ENCODE measurements around the gene GNG4.
"Not testable (repeated sequence)": the region's sequence is repeated elsewhere in the genome, so short reads cannot be mapped to it uniquely, and the experiment has no call there.

The GNG4 gene

GRCh38 chr1:235579891-235580290, 69.7 kb downstream of the GNG4 start:
- DNase-seq: no peak

- DNase-seq: no peak
Observed at GRCh38 chr1:235575597-235575996, 74.0 kb downstream of the GNG4 start.

DNA sequence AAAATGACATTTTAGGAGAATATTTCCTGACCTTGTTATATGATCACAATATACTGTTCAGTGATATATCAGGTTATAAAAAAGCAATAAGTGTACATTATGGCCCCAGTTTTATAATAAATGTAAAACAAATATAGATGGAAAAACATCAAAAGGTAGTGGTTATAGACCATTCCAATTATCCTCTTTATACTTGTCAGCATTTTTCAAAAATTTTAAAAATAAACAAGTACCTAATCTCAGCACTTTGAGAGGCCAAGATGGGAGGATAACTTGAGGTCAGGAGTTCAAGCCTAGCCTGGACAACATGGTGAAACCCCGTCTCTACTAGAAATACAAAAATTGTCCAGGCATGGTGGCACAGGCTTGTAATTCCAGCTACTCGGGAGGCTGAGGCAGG, 75.7 kb downstream of the GNG4 start:
- no peak for DNase-seq

DNA sequence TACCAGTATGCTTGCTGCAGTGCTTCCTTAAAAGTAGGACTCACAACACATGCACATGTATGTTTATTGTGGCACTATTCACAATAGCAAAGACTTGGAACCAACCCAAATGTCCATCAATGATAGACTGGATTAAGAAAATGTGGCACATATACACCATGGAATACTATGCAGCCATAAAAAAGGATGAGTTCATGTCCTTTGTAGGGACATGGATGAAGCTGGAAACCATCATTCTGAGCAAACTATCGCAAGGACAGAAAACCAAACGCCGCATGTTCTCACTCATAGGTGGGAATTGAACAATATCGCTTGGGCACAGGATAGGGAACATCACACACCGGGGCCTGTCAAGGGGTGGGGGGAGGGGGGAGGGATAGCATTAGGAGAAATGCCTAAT, 76.6 kb downstream of the GNG4 start:
- DNase-seq: not testable (repeated sequence)

GRCh38 chr1:235571482-235571881, 78.1 kb downstream of the GNG4 start:
- DNase-seq: no peak

DNA sequence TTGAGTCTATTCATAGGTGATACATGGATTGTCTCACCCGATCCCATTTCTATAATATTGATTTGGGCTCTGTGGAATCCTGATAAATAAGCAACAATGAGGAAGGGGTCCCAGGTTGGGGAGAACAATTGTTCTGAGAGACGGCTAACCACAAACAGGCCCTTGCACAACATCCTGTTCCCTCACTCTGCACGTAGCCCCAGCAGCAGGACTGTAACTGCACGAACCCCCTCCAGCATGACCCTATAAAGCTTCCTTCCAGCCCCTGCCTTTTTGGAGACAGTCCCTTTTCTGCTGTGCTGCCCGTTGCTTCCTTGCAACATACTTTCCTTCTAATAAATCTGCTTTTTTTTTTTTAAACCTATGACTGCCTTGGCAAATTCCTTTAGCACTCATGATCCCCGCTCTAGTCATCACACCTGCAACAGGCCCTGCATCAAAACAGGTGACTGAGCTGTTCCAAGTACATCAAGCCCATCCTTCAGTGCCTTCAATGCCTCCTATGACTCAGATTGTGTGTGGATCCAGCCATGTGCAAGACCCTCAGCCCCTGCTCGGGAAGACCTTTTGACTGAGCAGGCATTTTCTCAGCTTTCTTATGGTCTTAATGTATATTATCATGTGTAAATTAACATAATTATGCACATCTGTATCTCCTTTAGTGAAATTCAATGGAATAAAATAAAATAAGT, 81.6 kb downstream of the GNG4 start:
- no peak for DNase-seq

DNA sequence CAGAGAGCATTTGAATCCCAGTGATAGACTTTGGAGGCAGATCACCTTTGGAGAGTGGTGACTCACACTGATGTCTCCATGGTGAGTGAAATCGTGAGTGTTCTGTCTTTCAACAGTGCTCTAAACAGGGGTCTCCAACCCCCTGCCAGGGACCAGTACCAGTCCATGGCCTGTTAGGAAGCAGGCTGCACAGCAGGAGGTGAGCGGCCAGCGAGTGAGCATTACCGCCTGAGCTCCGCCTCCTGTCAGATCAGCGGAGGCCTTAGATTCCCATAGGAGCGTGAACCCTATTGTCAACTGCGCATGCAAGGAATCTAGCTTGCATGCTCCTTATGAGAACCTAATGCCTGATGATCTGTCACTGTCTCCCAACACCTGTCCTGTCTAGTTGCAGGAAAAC, 83.5 kb downstream of the GNG4 start:
- DNase-seq: no peak

- DNase-seq: no peak
Observed at GRCh38 chr1:235563513-235564061, 86.0 kb downstream of the GNG4 start.

DNA sequence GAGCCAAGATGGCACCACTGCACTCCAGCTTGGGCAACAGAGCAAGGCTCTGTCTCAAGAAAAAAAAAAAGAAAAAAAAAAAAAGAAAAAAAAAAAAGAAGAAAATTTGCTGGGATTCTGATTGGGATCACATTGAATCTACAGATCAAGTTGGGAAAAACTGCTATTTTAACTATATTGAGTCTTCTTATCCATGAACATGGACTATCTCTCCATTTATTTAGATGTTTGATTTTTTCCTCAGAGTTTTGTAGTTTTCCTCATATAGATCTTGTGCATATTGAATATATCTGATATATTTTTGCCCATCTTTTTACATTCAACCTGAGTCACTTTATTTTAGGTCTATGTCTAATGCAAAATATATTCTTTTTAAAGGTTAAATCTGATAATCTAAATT, 87.0 kb downstream of the GNG4 start:
- DNase-seq: no peak

GRCh38 chr1:235558621-235559169, 90.9 kb downstream of the GNG4 start:
- no peak for DNase-seq

DNA sequence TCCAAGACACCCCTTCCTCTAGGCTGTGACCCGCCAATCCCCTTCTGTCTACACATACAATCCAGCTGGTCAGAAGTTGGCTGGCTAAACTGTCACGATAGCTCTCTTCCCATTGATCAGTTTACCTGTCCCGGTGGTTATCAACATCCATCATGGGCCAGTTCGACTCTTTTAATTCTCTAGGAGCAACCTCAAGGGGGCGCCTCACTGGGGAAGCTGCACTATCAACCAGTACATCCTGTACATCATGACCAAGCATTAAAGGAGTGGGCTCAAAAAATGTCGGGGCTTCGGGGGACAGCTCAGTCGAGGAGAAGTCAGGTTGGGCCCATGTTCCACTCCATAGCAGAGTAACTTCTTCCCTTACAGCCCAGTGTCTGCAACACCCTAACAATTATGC, 92.1 kb downstream of the GNG4 start:
- no peak for DNase-seq

- no peak for DNase-seq
Observed at GRCh38 chr1:235556807-235557206, 92.8 kb downstream of the GNG4 start.

GRCh38 chr1:235553112-235553551, 96.5 kb downstream of the GNG4 start:
- no peak for DNase-seq

DNA sequence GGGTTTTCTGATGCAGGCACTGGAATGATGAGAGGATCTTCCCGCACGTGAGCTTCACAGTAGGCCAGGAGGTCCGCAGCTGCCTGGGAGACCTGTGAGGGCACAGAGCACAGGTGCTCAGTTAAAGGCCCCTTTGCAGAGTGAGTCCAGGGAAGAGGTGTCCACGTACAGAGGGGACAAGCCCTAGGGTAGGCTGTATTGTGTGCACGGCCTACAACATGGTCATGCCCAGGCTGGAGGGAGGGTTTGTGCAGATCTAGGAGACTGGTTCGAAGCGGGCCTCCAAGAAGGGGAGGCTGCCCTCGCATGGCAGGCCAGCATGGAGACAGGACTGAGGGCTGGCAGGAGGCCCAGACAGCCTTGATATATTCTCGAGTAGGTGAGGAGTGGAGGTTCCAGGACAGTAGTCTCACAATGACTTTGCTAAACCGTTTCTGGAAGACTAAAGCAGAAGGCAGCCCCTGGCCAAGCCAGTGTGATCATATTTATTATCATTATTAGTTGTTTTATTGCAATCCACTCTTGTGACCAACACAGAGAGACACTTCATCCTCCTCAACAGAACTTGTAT, 97.4 kb downstream of the GNG4 start:
- DNase-seq: no peak

- DNase-seq: no peak
Observed at GRCh38 chr1:235549351-235550139, 100.0 kb downstream of the GNG4 start.

DNA sequence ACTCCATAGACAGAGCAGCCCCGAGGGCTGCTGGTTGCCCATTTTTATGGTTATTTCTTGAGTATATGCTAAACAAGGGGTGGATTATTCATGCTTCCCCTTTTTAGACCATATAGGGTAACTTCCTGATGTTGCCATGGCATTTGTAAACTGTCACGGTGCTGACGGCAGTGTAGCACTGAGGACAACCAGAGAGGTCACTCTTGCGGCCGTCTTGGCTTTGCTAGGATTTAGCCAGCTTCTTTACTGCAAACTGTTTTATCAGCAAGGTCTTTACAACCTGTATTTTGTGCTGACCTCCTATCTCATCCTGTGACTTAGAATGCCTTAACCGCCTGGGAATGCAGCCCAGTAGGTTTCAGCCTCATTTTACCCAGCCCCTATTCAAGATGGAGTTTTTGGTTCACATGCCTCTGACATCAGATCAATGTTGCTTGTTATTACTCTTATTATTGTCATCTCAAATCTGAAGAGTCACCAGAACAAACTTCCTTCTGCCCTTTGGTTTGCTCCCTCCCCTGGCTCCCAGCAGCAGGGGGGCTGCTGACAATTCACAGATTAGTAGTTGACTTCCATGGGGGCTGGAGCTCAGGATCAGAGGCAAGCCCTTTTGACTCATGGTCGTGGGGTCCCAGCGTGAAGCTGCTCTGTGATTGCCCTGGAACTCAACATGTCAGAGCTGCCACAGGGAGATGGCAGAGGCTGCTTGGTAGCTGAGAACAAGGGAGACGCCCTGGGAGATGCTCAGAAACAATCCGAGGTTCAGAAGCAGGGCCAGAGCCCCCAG, 103.0 kb downstream of the GNG4 start:
- DNase-seq: not testable (repeated sequence)

GRCh38 chr1:235545292-235545930, 104.2 kb downstream of the GNG4 start:
- no peak for DNase-seq

DNA sequence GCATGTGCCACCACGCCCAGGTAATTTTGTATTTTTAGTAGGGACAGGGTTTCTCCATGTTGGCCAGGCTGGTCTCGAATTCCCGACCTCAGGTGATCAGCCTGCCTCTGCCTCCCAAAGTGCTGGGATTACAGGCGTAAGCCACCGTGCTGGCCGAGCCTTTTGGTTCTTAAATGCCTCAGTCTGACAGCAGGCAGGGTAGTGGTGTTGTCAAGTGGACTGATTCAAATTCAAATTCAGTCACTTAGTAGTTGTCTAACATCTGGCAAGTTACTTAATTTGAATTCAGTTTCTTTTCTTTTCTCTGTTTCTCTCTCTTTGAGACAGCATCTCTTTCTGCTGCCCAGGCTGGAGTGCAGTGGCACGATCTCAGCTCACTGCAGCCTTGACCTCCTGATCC, 106.7 kb downstream of the GNG4 start:
- not testable (repeated sequence) for DNase-seq

DNA sequence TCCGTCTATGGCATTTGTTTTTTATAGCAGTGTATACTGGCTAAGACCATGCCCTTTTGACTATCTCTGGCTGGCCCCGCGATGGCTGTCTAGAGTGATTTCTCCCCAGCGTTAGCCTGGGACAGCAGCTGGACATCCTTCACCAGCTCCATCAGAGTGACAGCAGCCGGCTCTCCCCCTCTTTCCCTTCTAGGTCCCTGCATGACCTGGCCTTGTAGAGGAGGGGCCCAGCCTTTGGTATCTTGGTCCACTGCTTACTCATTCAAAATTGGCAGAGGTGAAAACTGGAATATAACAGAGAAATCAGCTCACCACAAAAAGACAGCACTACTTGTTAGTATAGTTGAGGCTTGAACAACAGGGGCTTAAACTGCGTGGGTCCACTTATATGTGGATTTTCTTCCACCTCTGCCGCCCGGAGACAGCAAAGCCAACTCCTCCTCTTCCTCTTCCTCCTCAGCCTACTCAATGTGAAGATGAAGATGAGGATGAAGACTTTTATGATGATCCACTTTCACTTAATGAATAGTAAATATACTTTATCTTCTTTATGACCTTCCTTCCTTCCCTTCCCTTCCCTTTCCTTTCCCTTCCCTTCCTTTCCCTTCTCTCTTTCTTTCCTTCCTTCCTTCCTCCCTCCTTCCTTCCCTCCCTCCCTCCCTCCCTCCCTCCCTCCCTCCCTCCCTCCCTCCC, 116.0 kb downstream of the GNG4 start:
- no peak for DNase-seq

- no peak for DNase-seq
Observed at GRCh38 chr1:235532360-235532759, 117.2 kb downstream of the GNG4 start.

DNA sequence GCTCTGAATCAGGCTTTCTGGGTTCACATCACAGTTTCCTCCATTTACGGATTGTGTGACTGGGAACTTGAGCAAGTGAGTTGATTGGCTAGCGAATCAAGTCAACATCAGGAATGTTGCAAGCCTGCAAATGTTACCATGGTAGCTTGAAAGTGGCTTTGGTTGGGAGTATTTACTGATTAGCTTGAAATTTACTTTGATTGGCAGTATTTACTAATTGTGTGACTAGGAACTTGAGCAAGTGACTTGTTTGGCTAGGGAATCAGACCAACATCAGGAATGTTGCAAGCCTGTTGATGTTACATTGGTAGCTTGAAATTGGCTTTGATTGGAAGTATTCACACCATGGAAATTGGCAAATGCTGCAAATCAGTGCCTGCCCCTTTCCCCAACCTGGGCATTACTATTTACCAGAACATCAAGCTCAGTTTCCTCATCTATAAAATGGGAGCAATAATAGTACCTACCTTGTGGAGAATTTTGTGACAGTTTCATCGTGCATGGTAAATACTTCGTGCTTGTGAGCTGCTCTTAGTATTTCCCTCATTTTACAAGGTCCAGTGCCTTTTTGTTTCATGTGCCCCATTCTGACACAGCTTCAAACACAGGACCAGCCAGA, 122.3 kb downstream of the GNG4 start:
- no peak for DNase-seq

Measured in DMS 273 treated with DMSO at 0.1 percent for 48 hours (cell line).